ENCODE measurements around the gene PPP6R3.
"Not testable (repeated sequence)": the region's sequence is repeated elsewhere in the genome, so short reads cannot be mapped to it uniquely, and the experiment has no call there.

The PPP6R3 gene

DNA sequence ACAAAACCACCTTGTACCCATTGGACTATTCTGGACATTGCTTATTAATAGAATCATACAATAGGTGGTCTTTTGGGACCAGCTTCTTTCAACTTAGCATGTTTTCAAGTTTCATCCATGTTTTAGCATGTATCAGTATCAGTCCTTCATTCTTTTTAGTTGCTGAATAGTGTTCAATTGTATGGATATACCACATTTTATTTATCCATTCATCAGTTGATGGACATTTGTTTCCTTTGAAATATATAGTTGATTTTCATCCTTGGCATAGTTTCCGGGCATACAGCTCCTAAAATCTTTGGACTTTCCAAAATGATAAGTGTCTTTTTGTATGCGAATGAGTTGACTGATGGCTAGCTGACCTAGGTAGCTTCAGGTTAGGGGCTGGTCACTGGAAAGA, 12.2 kb downstream of the PPP6R3 start:
- Histone ChIP-seq H3K4me1 (ENCODE audit: insufficient read depth, low read length, severe bottlenecking) (peaks cover 16% of the 10 kb centered on the region), H3K4me3 (ENCODE audit: low read depth, low read length, poor library complexity, severe bottlenecking) (no peak overlapping the region)

DNA sequence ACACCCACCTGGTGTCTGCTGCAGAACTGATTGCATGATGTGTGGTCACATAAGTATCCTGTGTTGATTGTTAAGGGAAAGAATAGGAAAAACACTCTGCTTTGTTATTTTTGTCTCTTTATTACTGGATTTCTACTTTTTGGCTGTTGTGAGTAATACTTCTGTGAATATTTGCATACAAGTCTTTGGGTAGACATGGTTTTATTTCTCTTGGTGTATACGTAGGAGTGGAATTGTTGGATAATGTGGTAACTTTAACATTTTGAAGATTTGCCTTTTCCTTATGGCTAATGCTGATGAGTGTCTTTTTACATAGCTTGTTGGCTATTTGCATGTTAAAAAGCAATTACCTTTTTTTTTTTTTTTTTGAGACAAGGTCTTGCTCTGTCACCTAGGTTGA, 13.1 kb downstream of the PPP6R3 start:
- no peaks in the 10 kb centered on the region for H3K27me3 ChIP-seq (ENCODE audit: insufficient read depth, low read length)
- TF ChIP-seq, protein P1, sequence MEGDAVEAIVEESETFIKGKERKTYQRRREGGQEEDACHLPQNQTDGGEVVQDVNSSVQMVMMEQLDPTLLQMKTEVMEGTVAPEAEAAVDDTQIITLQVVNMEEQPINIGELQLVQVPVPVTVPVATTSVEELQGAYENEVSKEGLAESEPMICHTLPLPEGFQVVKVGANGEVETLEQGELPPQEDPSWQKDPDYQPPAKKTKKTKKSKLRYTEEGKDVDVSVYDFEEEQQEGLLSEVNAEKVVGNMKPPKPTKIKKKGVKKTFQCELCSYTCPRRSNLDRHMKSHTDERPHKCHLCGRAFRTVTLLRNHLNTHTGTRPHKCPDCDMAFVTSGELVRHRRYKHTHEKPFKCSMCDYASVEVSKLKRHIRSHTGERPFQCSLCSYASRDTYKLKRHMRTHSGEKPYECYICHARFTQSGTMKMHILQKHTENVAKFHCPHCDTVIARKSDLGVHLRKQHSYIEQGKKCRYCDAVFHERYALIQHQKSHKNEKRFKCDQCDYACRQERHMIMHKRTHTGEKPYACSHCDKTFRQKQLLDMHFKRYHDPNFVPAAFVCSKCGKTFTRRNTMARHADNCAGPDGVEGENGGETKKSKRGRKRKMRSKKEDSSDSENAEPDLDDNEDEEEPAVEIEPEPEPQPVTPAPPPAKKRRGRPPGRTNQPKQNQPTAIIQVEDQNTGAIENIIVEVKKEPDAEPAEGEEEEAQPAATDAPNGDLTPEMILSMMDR (IDR thresholded peaks at IDR 0.05; ENCODE audit: low read length), result no peak
- TF ChIP-seq EZH2 (IDR thresholded peaks at IDR 0.05; ENCODE audit: borderline replicate concordance, low read length), result no peak
- peaks cover 86% of the 10 kb centered on the region for H3K79me2 ChIP-seq (ENCODE audit: insufficient read depth, low read length)
- no peak overlapping the region for H3K4me3 ChIP-seq (ENCODE audit: low read depth, low read length, poor library complexity, severe bottlenecking)
- peaks cover 7% of the 10 kb centered on the region for H3K4me1 ChIP-seq (ENCODE audit: insufficient read depth, low read length, severe bottlenecking)
- peaks cover 13% of the 10 kb centered on the region; the same call in 1 of the 2 replicates for H3K9me3 ChIP-seq (ENCODE audit: low read length)
- no peak overlapping the region for H2AFZ ChIP-seq (ENCODE audit: low read length)
- H4K20me1 ChIP-seq (ENCODE audit: insufficient read depth, low read length), result peaks cover 5% of the 10 kb centered on the region; the same call in 1 of the 2 replicates
- H3K27ac ChIP-seq (ENCODE audit: low read depth, low read length, poor library complexity, severe bottlenecking), result no peak overlapping the region
- H3F3A ChIP-seq (ENCODE audit: insufficient read depth, low read length), result no peaks in the 10 kb centered on the region
- H3K9ac ChIP-seq (ENCODE audit: low read length), result no peak overlapping the region
- H3K4me2 ChIP-seq (ENCODE audit: low read length), result no peak overlapping the region
- H3K36me3 ChIP-seq (ENCODE audit: insufficient read depth, low read length), result peaks cover 64% of the 10 kb centered on the region
- H3K9me2 ChIP-seq (ENCODE audit: low read depth, low read length), result no peaks in the 10 kb centered on the region

More for the DNA sequence above, 12.2 kb downstream of the PPP6R3 start:
- Histone ChIP-seq H3K4me2 (ENCODE audit: low read length) (no peak overlapping the region), H3K27ac (ENCODE audit: low read depth, low read length, poor library complexity, severe bottlenecking) (no peak overlapping the region), H3F3A (ENCODE audit: insufficient read depth, low read length) (no peaks in the 10 kb centered on the region), H3K79me2 (ENCODE audit: insufficient read depth, low read length) (peaks cover 86% of the 10 kb centered on the region), H3K36me3 (ENCODE audit: insufficient read depth, low read length) (peaks cover 62% of the 10 kb centered on the region), H3K9me3 (ENCODE audit: low read length) (peaks cover 13% of the 10 kb centered on the region; the same call in 1 of the 2 replicates), H3K27me3 (ENCODE audit: insufficient read depth, low read length) (no peaks in the 10 kb centered on the region), H3K9me2 (ENCODE audit: low read depth, low read length) (no peaks in the 10 kb centered on the region), H3K9ac (ENCODE audit: low read length) (no peak overlapping the region), H4K20me1 (ENCODE audit: insufficient read depth, low read length) (peaks cover 5% of the 10 kb centered on the region; the same call in 1 of the 2 replicates), H2AFZ (ENCODE audit: low read length) (no peak overlapping the region)
- no peak for TF ChIP-seq EZH2 (IDR thresholded peaks at IDR 0.05; ENCODE audit: borderline replicate concordance, low read length)

DNA sequence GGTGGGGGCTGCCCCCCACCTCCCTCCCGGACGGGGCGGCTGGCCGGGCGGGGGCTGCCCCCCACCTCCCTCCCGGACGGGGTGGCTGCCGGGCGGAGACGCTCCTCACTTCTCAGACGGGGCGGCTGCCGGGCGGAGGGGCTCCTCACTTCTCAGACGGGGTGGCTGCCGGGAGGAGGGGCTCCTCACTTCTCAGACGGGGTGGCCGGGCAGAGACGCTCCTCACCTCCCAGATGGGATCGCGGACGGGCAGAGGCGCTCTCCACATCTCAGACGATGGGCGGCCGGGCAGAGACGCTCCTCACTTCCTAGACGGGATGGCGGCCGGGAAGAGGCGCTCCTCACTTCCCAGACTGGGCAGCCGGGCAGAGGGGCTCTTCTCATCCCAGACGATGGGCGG, 15.1 kb downstream of the PPP6R3 start:
- H3K27me3 ChIP-seq (ENCODE audit: insufficient read depth, low read length); H3F3A ChIP-seq (ENCODE audit: insufficient read depth, low read length); H3K9me2 ChIP-seq (ENCODE audit: low read depth, low read length); H3K9ac ChIP-seq (ENCODE audit: low read length); H4K20me1 ChIP-seq (ENCODE audit: insufficient read depth, low read length); H2AFZ ChIP-seq (ENCODE audit: low read length); H3K4me1 ChIP-seq (ENCODE audit: insufficient read depth, low read length, severe bottlenecking); H3K4me3 ChIP-seq (ENCODE audit: low read depth, low read length, poor library complexity, severe bottlenecking); H3K27ac ChIP-seq (ENCODE audit: low read depth, low read length, poor library complexity, severe bottlenecking); H3K4me2 ChIP-seq (ENCODE audit: low read length): not testable (repeated sequence)
- Histone ChIP-seq H3K36me3 (ENCODE audit: insufficient read depth, low read length) (peaks cover 63% of the 10 kb centered on the region), H3K79me2 (ENCODE audit: insufficient read depth, low read length) (peaks cover 86% of the 10 kb centered on the region), H3K9me3 (ENCODE audit: low read length) (peaks cover 15% of the 10 kb centered on the region; the same call in 1 of the 2 replicates)

DNA sequence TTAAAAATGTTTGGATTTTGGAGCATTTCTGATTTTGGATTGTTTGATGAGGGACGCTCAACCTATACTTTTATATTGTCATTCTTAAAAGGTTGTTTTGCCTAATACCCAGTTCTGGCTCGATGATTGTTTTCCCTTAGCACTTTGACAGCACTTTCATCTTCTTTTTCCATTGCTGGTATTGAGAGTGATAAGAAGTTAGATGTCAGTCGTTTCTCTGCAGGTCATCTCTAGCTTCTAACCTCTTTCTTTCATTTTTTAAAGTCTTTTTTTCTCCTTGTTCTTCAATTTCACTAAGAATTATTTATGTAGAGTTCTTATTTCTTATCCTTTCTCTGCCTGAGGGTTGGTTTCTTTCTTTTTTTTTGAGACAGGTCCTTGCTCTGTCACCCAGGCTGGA, 18.8 kb downstream of the PPP6R3 start:
- peaks cover 8% of the 10 kb centered on the region for H3K9me3 ChIP-seq (ENCODE audit: low read length)
- H3K4me1 ChIP-seq (ENCODE audit: insufficient read depth, low read length, severe bottlenecking), result no peaks in the 10 kb centered on the region
- 0 out of 2 replicates have a peak, but pooled peaks cover 3% of the 10 kb centered on the region for H4K20me1 ChIP-seq (ENCODE audit: insufficient read depth, low read length)
- no peak overlapping the region for H2AFZ ChIP-seq (ENCODE audit: low read length)
- H3K27ac ChIP-seq (ENCODE audit: low read depth, low read length, poor library complexity, severe bottlenecking), result no peak overlapping the region
- TF ChIP-seq, protein P1 (IDR thresholded peaks at IDR 0.05; ENCODE audit: low read length), result no peak
- no peak for TF ChIP-seq EZH2 (IDR thresholded peaks at IDR 0.05; ENCODE audit: borderline replicate concordance, low read length)
- no peaks in the 10 kb centered on the region for H3F3A ChIP-seq (ENCODE audit: insufficient read depth, low read length)
- H3K27me3 ChIP-seq (ENCODE audit: insufficient read depth, low read length), result no peaks in the 10 kb centered on the region
- no peak overlapping the region for H3K9ac ChIP-seq (ENCODE audit: low read length)
- no peaks in the 10 kb centered on the region for H3K9me2 ChIP-seq (ENCODE audit: low read depth, low read length)
- H3K79me2 ChIP-seq (ENCODE audit: insufficient read depth, low read length), result peaks cover 86% of the 10 kb centered on the region
- no peak overlapping the region for H3K4me3 ChIP-seq (ENCODE audit: low read depth, low read length, poor library complexity, severe bottlenecking)
- H3K4me2 ChIP-seq (ENCODE audit: low read length), result no peak overlapping the region
- peaks cover 43% of the 10 kb centered on the region for H3K36me3 ChIP-seq (ENCODE audit: insufficient read depth, low read length)

Data from OCI-LY1 (cell line).